SK-N-MC (cell line): ENCODE measurements around the gene FRMD4A.

ENCODE experiments used
- DNase-seq: peaks from one replicate; pipeline ENCODE4 v3.0.0-alpha.2; 2011; ENCODE audit warnings: low read depth, low spot score
- H3K27ac ChIP-seq: fragments of 200-600 bp; sonication (generic); 2 replicates; pipeline ENCODE4 v1.5.1; 2016; ENCODE audit warnings: mixed run types
- H3K36me3 ChIP-seq: fragments of 200-600 bp; sonication (generic); 2 replicates; pipeline ENCODE4 v1.6.1; 2017; ENCODE audit warnings: antibody characterized with exemption, low read length, mixed read lengths; ENCODE audit not compliant: insufficient read depth
- H3K4me3 ChIP-seq: fragments of 200-600 bp; sonication (generic); 2 replicates; pipeline ENCODE4 v1.5.1; 2016
- H3K9ac ChIP-seq: fragments of 200-600 bp; sonication (generic); 2 replicates; pipeline ENCODE4 v1.8.0; 2017; ENCODE audit warnings: mixed run types, mixed read lengths; ENCODE audit not compliant: insufficient read length
- H3K9me3 ChIP-seq: fragments of 200-600 bp; sonication (generic); 2 replicates; pipeline ENCODE4 v1.6.1; 2017; ENCODE audit warnings: low read depth, mild to moderate bottlenecking, antibody characterized with exemption, low read length, moderate library complexity, mixed read lengths
- EZH2 ChIP-seq: fragments of 200-600 bp; sonication (generic); IDR thresholded peaks from one replicate; pipeline ENCODE4 v1.6.1; 2017; ENCODE audit warnings: antibody characterized with exemption
- FOXP2 ChIP-seq: optimal IDR thresholded peaks from 2 replicates; pipeline ENCODE3; 2011; ENCODE audit warnings: mild to moderate bottlenecking, moderate library complexity; ENCODE audit not compliant: insufficient read depth; ENCODE audit errors: extremely low read length, control extremely low read depth
- POLR2AphosphoS5 ChIP-seq: IDR thresholded peaks from 2 replicates; pipeline ENCODE4 v1.6.1; 2012; ENCODE audit warnings: mild to moderate bottlenecking, low read depth, low read length, borderline replicate concordance

The FRMD4A gene

DNA sequence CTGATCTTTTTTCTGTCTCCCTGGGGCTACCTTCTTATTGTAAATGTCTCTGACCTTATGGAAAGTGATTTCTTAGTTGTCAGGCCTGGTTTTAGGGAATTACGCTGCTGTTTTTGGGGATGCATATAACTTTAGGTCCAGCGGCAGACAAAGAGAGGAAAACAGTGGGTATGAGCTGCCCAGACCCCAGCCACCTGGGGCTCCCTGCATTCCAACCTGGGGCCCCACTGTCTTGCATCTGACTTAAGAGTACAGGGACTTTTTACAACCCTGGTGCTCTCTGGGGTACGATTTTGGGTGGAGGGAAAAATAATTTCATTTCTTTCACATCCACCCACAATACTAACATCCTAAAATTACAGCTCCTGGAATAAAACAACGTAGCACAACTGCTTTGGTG, 624.5 kb downstream of the FRMD4A start:
- H3K27ac ChIP-seq: no peak overlapping the region
- TF ChIP-seq POLR2AphosphoS5 (no peak), FOXP2 (no peak)
- H3K4me3 ChIP-seq: peak overlapping the region; percentile 77; the same call in 1 of the 2 replicates
- no peaks in the 10 kb centered on the region for H3K9me3 ChIP-seq
- H3K36me3 ChIP-seq: no peaks in the 10 kb centered on the region
- DNase-seq: no peak
- H3K9ac ChIP-seq: no peak overlapping the region

- Histone ChIP-seq H3K9me3 (no peaks in the 10 kb centered on the region), H3K27ac (no peak overlapping the region), H3K9ac (no peak overlapping the region), H3K4me3 (no peak overlapping the region), H3K36me3 (no peaks in the 10 kb centered on the region)
- DNase-seq: no peak
- no peak for TF ChIP-seq EZH2
- TF ChIP-seq POLR2AphosphoS5: no peak
- TF ChIP-seq FOXP2: no peak
Measured at GRCh38 chr10:13705526-13706174, 625.1 kb downstream of the FRMD4A start.

GRCh38 chr10:13704964-13705363, 625.8 kb downstream of the FRMD4A start:
- TF ChIP-seq EZH2: no peak
- TF ChIP-seq POLR2AphosphoS5: no peak
- TF ChIP-seq FOXP2: no peak
- Histone ChIP-seq H3K9me3 (no peaks in the 10 kb centered on the region), H3K36me3 (no peaks in the 10 kb centered on the region), H3K4me3 (no peak overlapping the region), H3K27ac (no peak overlapping the region), H3K9ac (no peak overlapping the region)
- DNase-seq: no peak

- H3K27ac ChIP-seq: no peak overlapping the region
- TF ChIP-seq FOXP2 (no peak), POLR2AphosphoS5 (no peak), EZH2 (no peak)
- H3K9ac ChIP-seq: no peak overlapping the region
- no peak overlapping the region for H3K4me3 ChIP-seq
- no peaks in the 10 kb centered on the region for H3K36me3 ChIP-seq
- DNase-seq: no peak
- no peaks in the 10 kb centered on the region for H3K9me3 ChIP-seq
Measured at GRCh38 chr10:13703997-13704536, 626.7 kb downstream of the FRMD4A start.

DNA sequence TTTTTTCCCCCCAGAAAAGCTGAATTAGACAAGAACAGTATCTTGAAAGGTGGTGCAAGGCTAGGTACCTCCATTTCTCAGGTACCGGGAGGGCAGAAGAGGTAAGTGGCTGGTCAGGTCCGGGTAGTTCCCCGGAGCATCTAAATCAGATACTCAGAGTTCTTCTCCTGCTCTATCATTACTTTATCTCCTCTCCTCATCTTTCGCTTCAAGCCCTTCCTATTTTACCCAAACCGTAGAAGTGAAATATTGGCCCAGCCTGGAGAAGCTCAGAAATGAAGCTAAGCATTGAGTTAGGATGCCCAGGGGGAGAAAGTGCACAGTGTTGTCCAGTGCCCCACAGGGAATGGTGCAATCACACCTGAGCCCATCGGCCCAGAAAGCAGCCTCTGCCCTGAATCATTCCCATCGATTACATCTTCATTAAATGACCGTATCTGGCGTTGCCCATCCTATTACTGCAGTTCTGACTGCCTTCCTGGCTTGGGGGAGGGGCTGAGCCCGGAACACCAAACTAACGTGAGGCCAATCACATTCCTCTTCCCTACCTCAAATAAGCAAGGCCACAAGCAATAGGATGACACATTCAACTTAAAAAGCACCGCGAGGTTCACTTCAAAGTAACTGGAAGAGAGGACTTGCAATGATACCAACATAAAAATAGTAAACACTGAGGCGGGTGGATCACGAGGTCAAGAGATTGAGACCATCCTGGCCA, 627.5 kb downstream of the FRMD4A start:
- no peak overlapping the region for H3K27ac ChIP-seq
- H3K36me3 ChIP-seq: no peaks in the 10 kb centered on the region
- DNase-seq: no peak
- H3K9me3 ChIP-seq: no peaks in the 10 kb centered on the region
- no peak overlapping the region for H3K4me3 ChIP-seq
- no peak overlapping the region for H3K9ac ChIP-seq
- TF ChIP-seq EZH2 (no peak), FOXP2 (no peak), POLR2AphosphoS5 (no peak)

DNA sequence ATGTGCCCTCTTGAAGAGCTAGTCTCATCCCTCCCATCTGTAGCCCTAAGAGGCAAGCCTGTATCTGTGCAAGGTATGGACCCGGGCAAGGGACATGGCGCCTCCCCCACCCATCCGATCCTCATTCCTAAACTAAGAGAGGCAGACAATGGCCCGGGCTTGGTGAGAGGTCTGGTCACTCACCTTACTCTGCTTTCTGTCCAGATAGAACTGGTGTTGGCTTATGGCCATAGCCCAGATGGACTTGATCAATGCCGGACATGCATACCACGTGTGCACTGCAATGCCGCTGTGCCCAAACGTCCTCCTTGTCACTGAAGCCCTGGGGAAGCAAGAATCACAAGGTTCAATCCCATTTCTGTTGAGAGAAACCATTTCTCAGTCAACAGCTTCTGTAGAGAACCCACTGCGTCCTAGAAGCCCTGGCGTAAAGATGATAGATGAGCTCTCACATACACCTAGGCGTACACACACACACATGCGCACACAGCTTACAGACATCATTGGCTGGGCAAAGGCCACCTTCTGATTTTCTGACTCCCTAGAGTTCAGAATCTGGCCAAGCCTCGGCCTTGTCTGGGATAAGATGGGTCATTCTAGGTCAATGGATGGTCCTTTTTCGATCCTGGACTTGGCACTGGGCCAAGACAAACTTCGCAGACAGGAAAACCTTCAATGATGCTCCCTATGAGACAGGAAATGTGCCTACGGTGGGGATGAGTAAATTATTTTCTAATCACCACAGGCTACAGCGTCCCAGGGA, 629.4 kb downstream of the FRMD4A start:
- H3K9me3 ChIP-seq: no peaks in the 10 kb centered on the region
- DNase-seq: no peak
- H3K36me3 ChIP-seq: no peaks in the 10 kb centered on the region
- peak overlapping the region; percentile 36 for H3K4me3 ChIP-seq
- peak overlapping the region; percentile 36; the same call in 1 of the 2 replicates for H3K27ac ChIP-seq
- no peak overlapping the region for H3K9ac ChIP-seq
- TF ChIP-seq POLR2AphosphoS5: no peak
- TF ChIP-seq EZH2: no peak
- TF ChIP-seq FOXP2: no peak

DNA sequence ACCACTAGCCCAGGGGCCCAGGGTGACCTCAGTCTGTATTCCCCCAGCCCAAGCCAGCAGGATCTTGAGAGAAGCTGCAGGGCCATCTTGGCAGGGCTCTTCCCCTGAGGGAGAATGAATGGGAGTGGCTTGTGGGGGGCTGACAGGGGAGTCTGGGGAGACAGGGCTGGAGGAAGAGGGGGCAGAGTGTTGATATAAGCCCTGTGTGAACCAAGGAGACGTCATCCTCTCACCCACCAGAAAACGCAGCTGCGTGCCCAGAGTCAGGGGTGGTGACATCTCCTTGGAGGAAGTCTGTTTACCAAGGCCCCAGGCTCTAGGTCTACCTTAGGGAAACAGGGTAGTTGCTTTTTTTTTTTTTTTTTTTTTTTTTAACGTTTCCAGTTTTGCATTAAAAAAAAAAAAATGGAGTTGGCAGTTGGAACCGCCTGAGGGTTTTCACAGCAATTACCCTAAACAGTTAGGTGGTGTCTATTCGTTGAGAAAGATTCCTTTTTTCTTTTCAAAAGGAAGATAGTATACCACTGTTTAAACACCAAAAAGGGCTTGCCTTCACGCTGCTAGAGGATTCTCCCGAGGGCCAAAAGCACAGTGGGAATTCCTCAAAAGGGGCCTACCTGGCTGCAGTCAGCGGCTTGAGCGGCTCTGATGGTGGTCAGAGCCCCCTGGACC, 630.1 kb downstream of the FRMD4A start:
- Histone ChIP-seq H3K9ac (no peak overlapping the region), H3K9me3 (no peaks in the 10 kb centered on the region), H3K36me3 (no peaks in the 10 kb centered on the region), H3K27ac (peak overlapping the region; percentile 36; the same call in 1 of the 2 replicates), H3K4me3 (peak overlapping the region; percentile 36; the same call in 1 of the 2 replicates)
- TF ChIP-seq FOXP2 (no peak), EZH2 (no peak), POLR2AphosphoS5 (no peak)
- DNase-seq: no peak

- no peak for TF ChIP-seq POLR2AphosphoS5
- no peak for TF ChIP-seq EZH2
- no peak for TF ChIP-seq FOXP2
- Histone ChIP-seq H3K9me3 (no peaks in the 10 kb centered on the region), H3K27ac (no peak overlapping the region), H3K36me3 (no peaks in the 10 kb centered on the region), H3K4me3 (no peak overlapping the region), H3K9ac (no peak overlapping the region)
- no peak for DNase-seq
Measured at GRCh38 chr10:13699216-13699615, 631.5 kb downstream of the FRMD4A start.
